ENCODE data around the gene CFAP52.
"Not testable (repeated sequence)": the region's sequence is repeated elsewhere in the genome, so short reads cannot be mapped to it uniquely, and the experiment has no call there.

Gene CFAP52

DNA sequence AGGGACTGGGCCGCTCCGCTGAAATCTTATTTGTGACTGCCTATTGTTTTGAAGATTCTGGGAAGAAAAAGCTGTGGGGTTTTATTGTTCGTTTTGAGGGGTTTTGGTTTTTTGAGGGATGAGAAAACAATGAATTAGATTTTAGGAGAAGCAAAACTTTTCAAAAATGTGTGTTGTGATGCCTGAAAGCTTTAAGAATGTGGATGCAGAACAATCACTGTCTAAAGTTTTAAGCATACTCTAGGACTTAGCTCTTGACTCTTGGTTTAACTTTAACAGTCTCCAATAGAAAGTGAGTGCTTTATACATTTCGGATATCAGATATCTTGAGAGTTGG, 899 bp downstream of the CFAP52 start:
- Histone ChIP-seq H3K4me3 (ENCODE audit: low read length) (no peak overlapping the region), H3K4me1 (ENCODE audit: control insufficient read depth, insufficient read depth, low read length) (peaks cover 6% of the 10 kb centered on the region), H3K9ac (ENCODE audit: low read length) (no peak overlapping the region), H3K9me3 (ENCODE audit: control insufficient read depth, low read length) (no peaks in the 10 kb centered on the region), H3K27me3 (ENCODE audit: control insufficient read depth, insufficient read depth, low read length) (no peaks in the 10 kb centered on the region), H3K36me3 (ENCODE audit: control insufficient read depth, insufficient read depth, low read length) (no peaks in the 10 kb centered on the region)

DNA sequence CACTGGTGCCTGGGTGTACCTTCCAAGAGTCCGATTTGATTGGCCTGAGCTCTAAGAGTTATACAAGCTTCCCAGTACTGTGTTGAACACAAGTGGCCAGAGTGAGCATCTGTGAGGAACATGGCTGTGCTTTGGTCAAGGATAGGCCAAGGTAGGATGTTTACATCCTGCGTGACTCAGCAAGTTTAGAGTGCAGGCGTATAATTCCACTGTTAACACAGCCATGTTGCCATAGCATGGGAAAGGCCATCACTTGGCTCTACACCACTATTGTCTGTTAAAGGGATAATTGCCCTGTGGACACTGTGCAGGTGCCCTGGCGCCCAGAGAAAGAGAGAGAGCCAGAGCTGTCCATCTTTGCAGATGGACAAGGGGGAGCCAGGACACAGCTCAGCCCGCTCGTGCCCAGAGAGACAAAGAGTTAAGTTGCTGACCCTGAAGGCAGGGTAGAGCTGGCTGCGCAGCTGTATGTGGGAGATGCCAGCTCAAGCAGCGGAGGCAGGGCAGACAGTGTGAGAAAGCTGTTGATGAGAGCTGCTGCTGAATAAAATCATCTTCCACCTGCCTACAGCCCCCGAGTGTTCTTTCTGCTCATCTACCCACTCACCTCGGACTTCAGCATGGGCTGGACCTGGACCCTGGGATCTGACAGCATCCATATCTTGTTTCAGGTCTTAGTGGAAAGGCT, 11.7 kb downstream of the CFAP52 start:
- Histone ChIP-seq H3K27me3 (ENCODE audit: control insufficient read depth, insufficient read depth, low read length) (no peaks in the 10 kb centered on the region), H3K9ac (ENCODE audit: low read length) (no peak overlapping the region), H3K36me3 (ENCODE audit: control insufficient read depth, insufficient read depth, low read length) (no peaks in the 10 kb centered on the region), H3K4me1 (ENCODE audit: control insufficient read depth, insufficient read depth, low read length) (no peaks in the 10 kb centered on the region), H3K9me3 (ENCODE audit: control insufficient read depth, low read length) (no peaks in the 10 kb centered on the region), H3K4me3 (ENCODE audit: low read length) (no peak overlapping the region)

DNA sequence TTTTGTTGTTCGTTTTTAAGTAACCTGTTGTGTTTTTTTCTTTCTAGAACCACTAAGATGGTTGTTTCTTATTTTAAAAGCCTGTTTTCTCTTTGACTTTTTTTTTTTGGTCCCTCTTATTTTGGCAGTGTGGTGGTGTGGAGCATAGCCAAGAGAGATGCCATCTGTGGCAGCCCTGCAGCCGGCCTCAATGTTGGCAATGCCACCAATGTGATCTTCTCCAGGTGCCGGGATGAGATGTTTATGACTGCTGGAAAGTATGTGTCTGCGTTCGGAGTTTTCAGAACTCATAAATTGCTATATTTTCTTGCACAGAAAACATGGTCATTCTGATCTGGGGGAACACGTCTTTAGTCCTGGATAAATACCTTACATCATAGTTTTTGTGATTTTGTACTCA, 17.6 kb downstream of the CFAP52 start:
- no peaks in the 10 kb centered on the region for H3K4me1 ChIP-seq (ENCODE audit: control insufficient read depth, insufficient read depth, low read length)
- H3K36me3 ChIP-seq (ENCODE audit: control insufficient read depth, insufficient read depth, low read length) = no peaks in the 10 kb centered on the region
- H3K9ac ChIP-seq (ENCODE audit: low read length) = no peak overlapping the region
- H3K9me3 ChIP-seq (ENCODE audit: control insufficient read depth, low read length) = no peaks in the 10 kb centered on the region
- H3K4me3 ChIP-seq (ENCODE audit: low read length) = no peak overlapping the region
- no peaks in the 10 kb centered on the region for H3K27me3 ChIP-seq (ENCODE audit: control insufficient read depth, insufficient read depth, low read length)

DNA sequence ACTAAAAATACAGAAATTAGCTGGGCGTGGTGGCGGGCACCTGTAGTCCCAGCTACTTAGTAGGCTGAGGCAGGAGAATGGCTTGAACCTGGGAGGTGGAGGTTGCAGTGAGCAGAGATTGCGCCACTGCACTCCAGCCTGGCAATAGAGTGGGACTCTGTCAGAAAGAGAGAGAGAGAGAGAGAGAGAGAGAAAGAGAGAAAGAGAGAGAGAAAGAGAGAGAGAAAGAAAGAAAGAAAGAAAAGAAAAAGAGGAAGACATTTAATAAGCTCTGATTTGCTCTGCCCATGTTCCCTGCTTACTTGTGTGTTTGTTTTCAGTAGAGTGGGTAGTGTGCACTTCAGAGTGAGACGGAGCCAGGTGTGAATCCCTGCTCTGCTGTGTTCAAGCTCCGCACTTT, 21.2 kb downstream of the CFAP52 start:
- H3K36me3 ChIP-seq (ENCODE audit: control insufficient read depth, insufficient read depth, low read length); H3K9me3 ChIP-seq (ENCODE audit: control insufficient read depth, low read length); H3K4me3 ChIP-seq (ENCODE audit: low read length); H3K9ac ChIP-seq (ENCODE audit: low read length); H3K4me1 ChIP-seq (ENCODE audit: control insufficient read depth, insufficient read depth, low read length); H3K27me3 ChIP-seq (ENCODE audit: control insufficient read depth, insufficient read depth, low read length): not testable (repeated sequence)

DNA sequence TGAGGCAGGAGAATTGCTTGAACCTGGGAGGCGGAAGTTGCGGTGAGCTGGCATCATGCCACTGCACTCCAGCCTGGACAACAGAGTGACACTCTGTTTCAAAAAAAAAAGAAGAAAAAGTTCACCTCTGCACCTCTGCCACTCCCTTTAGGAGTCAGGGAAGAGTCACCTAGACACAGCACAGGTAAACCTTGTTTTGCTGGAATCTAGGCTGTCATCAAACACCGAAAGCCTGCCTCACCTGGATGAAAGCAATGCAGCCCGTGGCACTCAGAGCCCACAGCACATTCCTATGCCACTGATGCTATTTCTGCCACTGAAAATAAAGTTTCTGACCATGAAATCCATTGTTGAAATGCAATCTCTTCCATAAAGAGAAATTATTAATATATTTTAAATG, 22.2 kb downstream of the CFAP52 start:
- Histone ChIP-seq H3K4me1 (ENCODE audit: control insufficient read depth, insufficient read depth, low read length) (no peaks in the 10 kb centered on the region), H3K36me3 (ENCODE audit: control insufficient read depth, insufficient read depth, low read length) (no peaks in the 10 kb centered on the region), H3K9me3 (ENCODE audit: control insufficient read depth, low read length) (no peaks in the 10 kb centered on the region), H3K4me3 (ENCODE audit: low read length) (no peak overlapping the region), H3K27me3 (ENCODE audit: control insufficient read depth, insufficient read depth, low read length) (no peaks in the 10 kb centered on the region), H3K9ac (ENCODE audit: low read length) (no peak overlapping the region)

DNA sequence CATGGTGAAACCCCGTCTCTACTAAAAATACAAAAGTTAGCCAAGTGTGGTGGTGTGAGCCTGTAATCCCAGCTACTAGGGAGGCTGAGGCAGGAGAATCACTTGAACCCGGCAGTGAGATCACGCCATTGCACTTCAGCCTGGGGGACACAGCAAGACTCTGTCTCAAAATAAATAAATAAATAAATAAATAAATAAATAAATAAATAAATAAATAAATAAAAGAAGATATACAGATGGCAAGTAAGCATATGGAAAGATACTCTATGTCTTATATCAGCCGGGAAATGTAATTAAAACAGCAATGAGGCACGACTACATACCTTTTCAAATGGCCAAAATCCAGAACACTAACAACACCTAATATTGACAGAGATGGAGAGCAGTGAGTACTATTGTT, 28.1 kb downstream of the CFAP52 start:
- not testable (repeated sequence) for H3K9me3 ChIP-seq (ENCODE audit: control insufficient read depth, low read length); H3K36me3 ChIP-seq (ENCODE audit: control insufficient read depth, insufficient read depth, low read length); H3K27me3 ChIP-seq (ENCODE audit: control insufficient read depth, insufficient read depth, low read length); H3K4me3 ChIP-seq (ENCODE audit: low read length); H3K4me1 ChIP-seq (ENCODE audit: control insufficient read depth, insufficient read depth, low read length); H3K9ac ChIP-seq (ENCODE audit: low read length)

DNA sequence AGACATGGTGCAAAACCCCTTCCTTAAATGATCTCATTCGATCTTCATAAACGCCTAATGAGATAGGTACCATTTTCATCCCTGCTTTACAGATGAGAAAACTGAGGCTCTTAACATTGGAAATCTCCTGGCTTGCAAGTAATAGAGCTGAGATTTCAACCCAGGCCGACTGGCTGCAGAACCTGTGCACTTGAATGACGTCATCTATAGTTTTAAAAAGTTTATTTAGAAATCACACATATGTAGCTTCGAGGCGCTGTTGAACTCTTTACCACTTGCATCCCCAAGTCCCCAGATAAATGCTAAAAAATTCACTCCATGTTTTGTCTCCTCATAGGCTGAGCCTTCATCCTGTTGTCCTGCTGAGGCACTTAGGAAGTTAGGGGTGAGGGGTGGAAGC, 30.0 kb downstream of the CFAP52 start:
- Histone ChIP-seq H3K27me3 (ENCODE audit: control insufficient read depth, insufficient read depth, low read length) (no peaks in the 10 kb centered on the region), H3K36me3 (ENCODE audit: control insufficient read depth, insufficient read depth, low read length) (no peaks in the 10 kb centered on the region), H3K4me1 (ENCODE audit: control insufficient read depth, insufficient read depth, low read length) (no peaks in the 10 kb centered on the region), H3K4me3 (ENCODE audit: low read length) (no peak overlapping the region), H3K9ac (ENCODE audit: low read length) (no peak overlapping the region), H3K9me3 (ENCODE audit: control insufficient read depth, low read length) (no peaks in the 10 kb centered on the region)

DNA sequence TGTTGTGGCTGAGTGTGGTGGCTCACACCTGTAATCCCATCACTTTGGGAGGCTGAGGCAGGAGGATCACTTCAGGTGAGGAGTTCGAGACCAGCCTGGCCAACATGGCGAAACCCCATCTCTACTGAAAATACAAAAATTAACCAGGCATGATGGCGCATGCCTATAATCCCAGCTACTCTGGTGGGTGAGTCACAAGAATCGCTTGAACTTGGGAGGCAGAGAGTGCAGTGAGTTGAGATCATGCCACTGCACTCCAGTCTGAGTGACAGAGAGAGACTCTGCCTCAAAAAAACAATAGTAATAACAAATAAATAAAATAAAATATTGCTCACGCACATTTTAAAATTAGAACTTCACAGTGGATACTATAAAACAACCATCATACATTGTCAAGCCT, 30.6 kb downstream of the CFAP52 start:
- not testable (repeated sequence) for H3K36me3 ChIP-seq (ENCODE audit: control insufficient read depth, insufficient read depth, low read length); H3K9me3 ChIP-seq (ENCODE audit: control insufficient read depth, low read length); H3K9ac ChIP-seq (ENCODE audit: low read length); H3K4me1 ChIP-seq (ENCODE audit: control insufficient read depth, insufficient read depth, low read length); H3K4me3 ChIP-seq (ENCODE audit: low read length); H3K27me3 ChIP-seq (ENCODE audit: control insufficient read depth, insufficient read depth, low read length)

DNA sequence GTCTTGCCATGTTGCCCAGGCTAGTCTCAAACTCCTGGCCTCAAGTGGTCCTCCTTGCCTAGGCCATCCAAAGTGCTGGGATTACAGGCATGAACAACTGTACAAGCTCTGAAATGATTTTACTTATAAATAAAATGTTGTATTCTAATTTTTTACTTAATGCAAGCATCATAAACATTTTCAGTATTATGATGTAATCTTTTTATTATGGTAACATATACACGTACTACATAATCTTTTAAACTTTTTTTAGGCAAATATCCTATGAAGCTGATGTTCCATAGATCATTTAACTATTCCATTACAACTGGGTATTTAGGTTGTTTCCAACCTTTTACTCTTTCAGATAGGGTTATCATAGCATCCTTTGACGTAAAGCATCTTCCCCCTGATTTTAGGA, 35.1 kb downstream of the CFAP52 start:
- Histone ChIP-seq H3K9ac (ENCODE audit: low read length) (no peak overlapping the region), H3K36me3 (ENCODE audit: control insufficient read depth, insufficient read depth, low read length) (no peaks in the 10 kb centered on the region), H3K4me1 (ENCODE audit: control insufficient read depth, insufficient read depth, low read length) (no peaks in the 10 kb centered on the region), H3K4me3 (ENCODE audit: low read length) (no peak overlapping the region), H3K9me3 (ENCODE audit: control insufficient read depth, low read length) (no peaks in the 10 kb centered on the region), H3K27me3 (ENCODE audit: control insufficient read depth, insufficient read depth, low read length) (no peaks in the 10 kb centered on the region)

DNA sequence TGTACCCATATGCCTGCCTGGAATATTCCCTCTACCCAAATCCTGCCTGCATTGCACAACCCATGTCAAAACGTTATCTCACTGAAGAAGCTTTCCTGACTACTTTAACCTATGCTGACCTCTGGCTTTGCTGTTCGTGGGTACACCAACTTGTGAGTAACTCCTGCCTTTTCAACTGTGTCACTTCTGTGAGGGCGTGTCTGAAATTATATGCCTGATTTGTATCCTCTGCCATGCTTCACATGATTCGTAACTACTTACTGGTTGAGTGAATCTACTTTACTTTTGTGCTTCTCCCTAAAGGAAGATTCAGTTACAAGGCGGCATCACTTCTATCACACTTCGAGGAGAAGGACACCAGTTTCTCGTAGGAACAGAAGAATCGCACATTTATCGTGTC, 35.6 kb downstream of the CFAP52 start:
- no peaks in the 10 kb centered on the region for H3K4me1 ChIP-seq (ENCODE audit: control insufficient read depth, insufficient read depth, low read length)
- H3K9ac ChIP-seq (ENCODE audit: low read length) = no peak overlapping the region
- H3K27me3 ChIP-seq (ENCODE audit: control insufficient read depth, insufficient read depth, low read length) = no peaks in the 10 kb centered on the region
- H3K36me3 ChIP-seq (ENCODE audit: control insufficient read depth, insufficient read depth, low read length) = no peaks in the 10 kb centered on the region
- H3K9me3 ChIP-seq (ENCODE audit: control insufficient read depth, low read length) = no peaks in the 10 kb centered on the region
- no peak overlapping the region for H3K4me3 ChIP-seq (ENCODE audit: low read length)

DNA sequence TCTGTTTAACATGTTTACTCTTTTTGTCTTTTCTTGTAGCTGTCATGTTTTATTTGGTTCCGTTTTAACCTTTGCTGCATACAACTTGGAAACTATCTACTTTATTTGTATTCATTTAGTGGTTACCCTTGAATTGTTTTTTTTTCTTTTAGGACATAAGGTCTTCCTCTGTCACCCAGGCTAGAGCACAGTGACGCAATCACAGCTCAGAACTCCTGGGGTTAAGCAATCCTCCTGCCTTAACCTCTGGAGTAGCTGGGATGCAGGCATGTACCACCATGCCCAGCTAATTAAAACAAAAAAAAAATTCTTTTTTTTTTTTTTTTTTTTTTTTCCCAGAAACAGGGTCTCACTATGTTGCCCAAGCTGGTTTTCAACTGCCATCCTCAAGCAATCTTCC, 39.0 kb downstream of the CFAP52 start:
- no peaks in the 10 kb centered on the region for H3K4me1 ChIP-seq (ENCODE audit: control insufficient read depth, insufficient read depth, low read length)
- no peaks in the 10 kb centered on the region for H3K9me3 ChIP-seq (ENCODE audit: control insufficient read depth, low read length)
- no peaks in the 10 kb centered on the region for H3K27me3 ChIP-seq (ENCODE audit: control insufficient read depth, insufficient read depth, low read length)
- H3K4me3 ChIP-seq (ENCODE audit: low read length) = no peak overlapping the region
- no peak overlapping the region for H3K9ac ChIP-seq (ENCODE audit: low read length)
- H3K36me3 ChIP-seq (ENCODE audit: control insufficient read depth, insufficient read depth, low read length) = no peaks in the 10 kb centered on the region

DNA sequence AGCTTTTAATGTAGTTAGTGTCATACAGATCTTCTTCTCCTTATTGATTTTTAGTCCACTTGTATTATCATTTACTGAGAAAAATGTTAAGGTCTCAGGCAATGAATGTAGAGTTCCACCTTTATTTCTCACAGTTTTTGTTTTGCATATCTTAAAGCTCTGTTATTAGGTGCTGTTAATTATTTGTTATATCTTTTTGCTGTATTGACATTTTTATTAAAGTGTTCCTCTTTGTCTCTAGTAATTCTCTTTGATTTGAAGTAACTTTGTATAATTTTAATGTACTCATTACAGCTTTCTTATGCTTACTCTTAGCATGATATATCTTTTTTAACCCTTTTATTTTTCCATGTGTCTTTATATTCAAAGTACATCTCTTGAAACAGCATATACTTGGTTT, 46.5 kb downstream of the CFAP52 start:
- H3K9me3 ChIP-seq (ENCODE audit: control insufficient read depth, low read length) = no peaks in the 10 kb centered on the region
- no peaks in the 10 kb centered on the region for H3K36me3 ChIP-seq (ENCODE audit: control insufficient read depth, insufficient read depth, low read length)
- no peaks in the 10 kb centered on the region for H3K27me3 ChIP-seq (ENCODE audit: control insufficient read depth, insufficient read depth, low read length)
- H3K9ac ChIP-seq (ENCODE audit: low read length) = no peak overlapping the region
- no peak overlapping the region for H3K4me3 ChIP-seq (ENCODE audit: low read length)
- H3K4me1 ChIP-seq (ENCODE audit: control insufficient read depth, insufficient read depth, low read length) = no peaks in the 10 kb centered on the region

DNA sequence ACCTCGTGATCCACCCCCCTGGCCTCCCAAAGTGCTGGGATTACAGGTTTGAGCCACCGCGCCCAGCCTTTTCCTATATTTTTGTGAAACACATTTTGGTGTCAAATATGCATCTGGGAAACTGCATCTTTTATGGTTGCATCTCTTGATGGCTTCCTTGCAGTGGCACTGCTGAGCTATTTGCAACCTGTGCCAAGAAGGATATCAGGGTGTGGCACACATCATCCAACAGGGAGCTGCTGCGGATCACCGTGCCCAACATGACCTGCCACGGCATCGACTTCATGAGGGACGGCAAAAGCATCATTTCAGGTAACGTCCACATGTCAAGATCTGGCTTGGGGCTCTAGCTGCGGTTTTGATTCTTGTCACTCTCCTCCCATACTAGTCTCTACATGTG, 52.1 kb downstream of the CFAP52 start:
- H3K36me3 ChIP-seq (ENCODE audit: control insufficient read depth, insufficient read depth, low read length) = no peaks in the 10 kb centered on the region
- H3K4me1 ChIP-seq (ENCODE audit: control insufficient read depth, insufficient read depth, low read length) = no peaks in the 10 kb centered on the region
- no peak overlapping the region for H3K9ac ChIP-seq (ENCODE audit: low read length)
- H3K9me3 ChIP-seq (ENCODE audit: control insufficient read depth, low read length) = no peaks in the 10 kb centered on the region
- no peak overlapping the region for H3K4me3 ChIP-seq (ENCODE audit: low read length)
- H3K27me3 ChIP-seq (ENCODE audit: control insufficient read depth, insufficient read depth, low read length) = no peaks in the 10 kb centered on the region

Measured in mucosa of stomach (tissue), 1 donor.